Activated T-cell treated with anti-CD3 and anti-CD28 coated beads, Interleukin-2, amount 50 U/mL, for 72 hours (primary cell): ENCODE results near the gene WDR82. TPM values are rescaled to one million over a fixed set of nuclear protein-coding genes. Genes with fewer than 3 reads are reported as not detected.

ENCODE experiments used
- ATAC-seq, 2 donors: fragments of 150-1000 bp; cut with Tn5 transposase; replicated peaks in 1 of 2; 2 replicates each; pipeline ENCODE4 v1.10.0; 2021; ENCODE audit warnings: moderate library complexity in 2 of 2, mild to moderate bottlenecking in 1 of 2
- DNase-seq, 2 donors: peaks; one replicate each; pipeline ENCODE4 v3.0.0; 2021 to 2022; ENCODE audit warnings: mixed read lengths in 1 of 2
- H3K27ac Mint-ChIP-seq: one replicate; pipeline ENCODE4 v1.8.0; 2022; ENCODE audit warnings: mild to moderate bottlenecking, moderate library complexity, mixed read lengths
- H3K27me3 Mint-ChIP-seq: one replicate; pipeline ENCODE4 v1.8.0; 2022; ENCODE audit warnings: low read depth, mixed read lengths
- H3K36me3 Mint-ChIP-seq, 2 donors: one replicate each; pipeline ENCODE4 v1.8.0; 2022; ENCODE audit warnings: mixed read lengths in 2 of 2, mild to moderate bottlenecking in 1 of 2; ENCODE audit not compliant: insufficient read depth in 2 of 2
- H3K4me1 Mint-ChIP-seq: one replicate; pipeline ENCODE4 v1.8.0; 2022; ENCODE audit warnings: low read depth, mixed read lengths
- H3K4me3 Mint-ChIP-seq, 2 donors: one replicate each; pipeline ENCODE4 v1.8.0; 2022; ENCODE audit warnings: mild to moderate bottlenecking in 2 of 2, mixed read lengths in 2 of 2, moderate library complexity in 2 of 2
- H3K9me3 Mint-ChIP-seq, 2 donors: one replicate each; pipeline ENCODE4 v1.8.0; 2022; ENCODE audit warnings: mixed read lengths in 2 of 2
- total RNA-seq, 2 donors: library from RNA; stranded (reverse); gene quantifications; one replicate each; pipeline ENCODE4 v1.2.3, GENCODE V29; 2022

WDR82 gene
- total RNA-seq, 2 donors from 2014 or later, result 113 to 120 TPM

DNA sequence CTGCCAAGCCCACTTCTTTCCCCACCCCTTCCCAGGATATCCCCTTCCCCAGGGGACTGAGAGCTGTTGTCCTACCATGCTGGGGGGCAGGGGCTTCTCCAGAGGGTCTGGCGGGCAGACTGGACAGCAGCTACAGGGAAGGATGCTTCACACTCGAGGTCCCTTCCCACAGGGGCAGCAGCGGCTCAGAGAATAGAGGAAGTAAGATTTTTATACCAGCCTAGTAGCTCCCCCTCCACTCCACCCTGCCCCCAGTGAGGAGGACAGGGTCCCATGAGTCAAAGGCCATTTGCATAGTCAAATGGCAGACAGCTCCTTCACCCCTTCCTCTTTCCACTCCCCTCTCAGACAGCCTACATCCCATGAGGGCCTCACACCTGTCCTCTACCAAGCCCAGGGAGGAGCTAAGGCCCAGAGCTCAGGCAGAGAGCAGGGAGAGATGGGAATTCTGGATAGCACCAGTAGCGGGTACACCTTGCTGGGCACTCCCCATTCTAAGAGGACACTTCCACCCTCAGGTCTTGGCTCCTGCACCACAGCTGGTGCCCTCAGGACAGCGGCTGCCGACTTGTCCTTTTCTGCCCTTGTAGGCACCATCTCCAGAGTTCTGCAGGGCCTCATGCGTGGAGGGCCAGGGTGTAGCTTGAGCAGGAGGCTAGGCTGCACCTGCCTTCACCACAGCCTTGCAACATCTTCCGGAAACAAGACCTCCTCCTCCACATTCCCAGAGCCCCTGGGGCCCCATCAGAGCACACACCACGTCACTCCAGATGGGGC lies 52.8 kb downstream of the WDR82 start, which contains the start of gene TLR9:
Gene TLR9, minus strand, starts transcription at position 194 of the 777 bp plus-strand sequence. Its CDS starts 116 bp downstream, at position 78.
- Mint-ChIP-seq H3K27me3 (no peaks in the 10 kb centered on the region), H3K4me3 (peak within 1 kb of the TSS; percentile 81 to 88), H3K27ac (peak within 1 kb of the TSS; percentile 78), H3K4me1 (peaks cover 66% of the 10 kb centered on the region), H3K9me3 (no peaks in the 10 kb centered on the region), H3K36me3 (peaks cover 2 to 8% of the 10 kb centered on the region in 2 donors)
- ATAC-seq (peak; percentile 59 to 63), DNase-seq (no peak)

DNA sequence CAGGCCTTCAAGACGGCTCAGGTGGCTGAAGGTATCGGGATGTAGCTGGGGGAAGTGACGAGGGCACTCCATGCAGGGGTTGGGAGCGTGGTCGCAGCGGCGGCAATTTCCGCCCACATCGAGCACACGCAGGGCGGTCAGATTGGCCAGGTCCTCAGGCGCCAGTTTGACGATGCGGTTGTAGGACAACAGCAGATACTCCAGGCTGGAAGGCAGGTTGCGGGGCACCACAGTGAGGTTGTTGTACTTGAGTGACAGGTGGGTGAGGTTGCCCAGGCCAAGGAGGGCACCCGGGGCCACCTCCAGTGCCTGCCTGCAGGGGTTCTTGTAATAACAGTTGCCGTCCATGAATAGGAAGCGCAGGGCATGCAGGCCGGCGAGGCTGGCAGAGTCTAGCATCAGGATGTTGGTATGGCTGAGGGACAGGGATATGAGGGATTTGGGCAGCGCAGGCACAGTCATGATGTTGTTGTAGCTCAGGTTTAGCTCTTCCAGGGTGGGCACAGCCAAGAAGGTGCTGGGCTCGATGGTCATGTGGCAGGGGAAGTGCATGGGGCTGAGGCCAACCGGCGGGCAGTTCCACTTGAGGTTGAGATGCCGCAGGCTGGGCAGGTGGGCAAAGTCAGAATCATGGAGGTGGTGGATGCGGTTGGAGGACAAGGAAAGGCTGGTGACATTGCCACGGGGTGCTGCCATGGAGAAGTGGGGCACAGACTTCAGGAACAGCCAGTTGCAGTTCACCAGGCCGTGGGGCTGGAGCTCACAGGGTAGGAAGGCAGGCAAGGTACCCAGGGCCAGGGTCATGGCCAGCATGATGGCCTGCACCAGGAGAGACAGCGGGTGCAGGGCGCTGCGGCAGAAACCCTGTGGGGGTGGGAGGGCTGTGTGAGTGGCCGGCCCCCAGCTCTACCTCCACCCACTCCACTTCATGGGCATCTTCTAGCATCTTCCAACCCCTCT lies 54.7 kb downstream of the WDR82 start:
- Mint-ChIP-seq H3K27me3 (no peaks in the 10 kb centered on the region), H3K36me3 (no peaks in the 10 kb centered on the region), H3K9me3 (no peaks in the 10 kb centered on the region), H3K4me3 (peak overlapping the region; percentile 81 to 88), H3K4me1 (peaks cover 80% of the 10 kb centered on the region), H3K27ac (peak overlapping the region; percentile 43)
- DNase-seq, result no peak
- no peak for ATAC-seq

- ATAC-seq (no peak), DNase-seq (no peak)
- Mint-ChIP-seq H3K9me3 (no peaks in the 10 kb centered on the region), H3K36me3 (no peaks in the 10 kb centered on the region), H3K27ac (peak overlapping the region; percentile 85), H3K4me3 (peak overlapping the region; percentile 79 to 88), H3K27me3 (no peaks in the 10 kb centered on the region), H3K4me1 (peaks cover 92% of the 10 kb centered on the region)
These were observed 55.9 kb downstream of the WDR82 start for GRCh38 chr3:52222319-52223221.

- no peaks in the 10 kb centered on the region for H3K36me3 Mint-ChIP-seq
- no peaks in the 10 kb centered on the region for H3K9me3 Mint-ChIP-seq
- no peaks in the 10 kb centered on the region for H3K27me3 Mint-ChIP-seq
- ATAC-seq (peak; percentile 44 to 57), DNase-seq (peak; percentile 64 to 65)
- peaks cover 95% of the 10 kb centered on the region for H3K4me1 Mint-ChIP-seq
- peak overlapping the region; percentile 85 for H3K27ac Mint-ChIP-seq
- peak overlapping the region; percentile 79 to 88 for H3K4me3 Mint-ChIP-seq
These were observed 56.7 kb downstream of the WDR82 start for GRCh38 chr3:52221563-52222318.

GRCh38 chr3:52221141-52221562 lies 57.3 kb downstream of the WDR82 start:
- ATAC-seq, result no peak
- no peak for DNase-seq
- no peak overlapping the region for H3K27ac Mint-ChIP-seq

DNA sequence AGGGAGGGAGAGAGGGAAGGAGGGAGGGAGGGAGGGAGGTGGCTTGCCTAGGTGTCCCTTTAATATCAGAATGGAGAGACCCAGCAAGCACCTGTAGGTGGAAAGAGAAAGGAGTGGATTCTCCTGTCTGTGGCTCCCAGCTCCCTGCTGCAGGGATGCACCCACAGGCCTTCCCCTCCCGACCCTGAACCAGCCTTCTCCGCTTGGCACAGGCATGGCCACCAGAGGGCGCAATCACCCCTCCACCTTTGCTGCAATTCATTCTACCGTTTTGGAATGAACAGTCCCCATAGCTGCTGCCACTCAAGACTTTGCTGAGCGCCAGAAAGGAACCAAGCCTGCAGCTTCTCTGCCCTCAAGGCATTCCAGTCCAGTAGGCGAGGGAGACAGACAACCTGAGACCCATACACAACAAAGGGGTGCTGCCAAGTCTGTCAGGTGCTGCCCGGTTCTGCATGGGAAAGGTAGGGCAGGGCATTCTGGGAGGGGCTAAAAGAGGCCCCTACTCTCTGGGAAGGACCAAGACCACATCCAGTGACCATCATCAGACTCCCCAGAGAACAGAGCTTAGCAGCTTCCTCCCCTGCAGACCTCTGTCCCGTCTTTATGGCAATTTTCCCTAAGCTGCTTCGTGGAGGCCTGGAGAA lies 57.9 kb downstream of the WDR82 start:
- Mint-ChIP-seq H3K27me3 (no peaks in the 10 kb centered on the region), H3K9me3 (no peaks in the 10 kb centered on the region), H3K4me3 (peak overlapping the region in 1 of 2 donors; percentile 64), H3K36me3 (peaks cover under 1 to 1% of the 10 kb centered on the region in 2 donors), H3K27ac (no peak overlapping the region), H3K4me1 (peaks cover 86% of the 10 kb centered on the region)
- ATAC-seq (peak; percentile 65 to 66), DNase-seq (peak; percentile 87 to 90)

More at GRCh38 chr3:52221141-52221562, 57.3 kb downstream of the WDR82 start:
- Mint-ChIP-seq H3K27me3 (no peaks in the 10 kb centered on the region), H3K9me3 (no peaks in the 10 kb centered on the region), H3K36me3 (no peaks in the 10 kb centered on the region), H3K4me1 (peaks cover 92% of the 10 kb centered on the region), H3K4me3 (peak overlapping the region; percentile 79 to 88)

- peak overlapping the region; percentile 61 for H3K27ac Mint-ChIP-seq
- ATAC-seq, result no peak
These were observed 59.4 kb downstream of the WDR82 start for GRCh38 chr3:52218937-52219650.

DNA sequence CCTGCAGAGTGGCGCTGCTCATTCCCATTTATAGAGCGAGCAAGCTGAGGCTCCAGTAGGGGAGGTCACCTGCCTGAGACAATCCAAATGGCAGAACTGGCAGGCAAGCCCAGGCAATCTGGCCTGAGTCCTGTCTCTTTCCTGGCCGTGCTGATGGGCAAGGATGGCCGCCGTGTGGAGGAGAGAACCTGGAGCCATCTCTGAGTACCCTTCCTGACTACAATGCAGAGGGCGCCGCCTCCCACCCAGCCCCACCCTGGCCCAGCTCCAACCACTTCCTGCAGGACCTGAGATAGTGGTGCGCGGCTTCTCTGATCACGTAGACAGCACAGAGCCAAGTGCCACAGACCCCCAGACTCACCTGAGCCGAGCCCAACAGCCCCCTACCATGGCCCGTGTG lies 60.0 kb downstream of the WDR82 start:
- DNase-seq (peak; percentile 43 to 45), ATAC-seq (peak; percentile 34 to 45)
- Mint-ChIP-seq H3K36me3 (peaks cover 6 to 13% of the 10 kb centered on the region in 2 donors), H3K27ac (peak overlapping the region; percentile 61), H3K4me1 (peaks cover 66% of the 10 kb centered on the region), H3K4me3 (peak overlapping the region; percentile 70 to 73), H3K9me3 (no peaks in the 10 kb centered on the region), H3K27me3 (no peaks in the 10 kb centered on the region)

More at GRCh38 chr3:52218937-52219650, 59.4 kb downstream of the WDR82 start:
- DNase-seq, result no peak
- no peaks in the 10 kb centered on the region for H3K27me3 Mint-ChIP-seq
- peak overlapping the region; percentile 40 to 56 for H3K4me3 Mint-ChIP-seq
- peaks cover 72% of the 10 kb centered on the region for H3K4me1 Mint-ChIP-seq
- peaks cover 4 to 10% of the 10 kb centered on the region in 2 donors for H3K36me3 Mint-ChIP-seq
- H3K9me3 Mint-ChIP-seq, result no peaks in the 10 kb centered on the region

- Mint-ChIP-seq H3K4me1 (peaks cover 64% of the 10 kb centered on the region), H3K4me3 (peak overlapping the region; percentile 70 to 73), H3K27ac (peak overlapping the region; percentile 83), H3K36me3 (peaks cover 6 to 15% of the 10 kb centered on the region in 2 donors), H3K9me3 (no peaks in the 10 kb centered on the region), H3K27me3 (no peaks in the 10 kb centered on the region)
- DNase-seq (no peak), ATAC-seq (no peak)
These were observed 60.4 kb downstream of the WDR82 start for GRCh38 chr3:52218026-52218425.

GRCh38 chr3:52217409-52217805 lies 61.0 kb downstream of the WDR82 start:
- Mint-ChIP-seq H3K27me3 (no peaks in the 10 kb centered on the region), H3K9me3 (no peaks in the 10 kb centered on the region), H3K36me3 (peaks cover 6 to 19% of the 10 kb centered on the region in 2 donors), H3K4me1 (peaks cover 60% of the 10 kb centered on the region), H3K27ac (peak overlapping the region; percentile 83), H3K4me3 (peak overlapping the region; percentile 70 to 73)
- DNase-seq (no peak), ATAC-seq (no peak)
